ENCODE results near the gene CGAS. TPM values are rescaled to one million over a fixed set of nuclear protein-coding genes. Genes with fewer than 3 reads are reported as not detected.
"Not testable (repeated sequence)": the region's sequence is repeated elsewhere in the genome, so short reads cannot be mapped to it uniquely, and the experiment has no call there.

Gene CGAS
- total RNA-seq, 1 donor from 2014 or later = 0.31 TPM

DNA sequence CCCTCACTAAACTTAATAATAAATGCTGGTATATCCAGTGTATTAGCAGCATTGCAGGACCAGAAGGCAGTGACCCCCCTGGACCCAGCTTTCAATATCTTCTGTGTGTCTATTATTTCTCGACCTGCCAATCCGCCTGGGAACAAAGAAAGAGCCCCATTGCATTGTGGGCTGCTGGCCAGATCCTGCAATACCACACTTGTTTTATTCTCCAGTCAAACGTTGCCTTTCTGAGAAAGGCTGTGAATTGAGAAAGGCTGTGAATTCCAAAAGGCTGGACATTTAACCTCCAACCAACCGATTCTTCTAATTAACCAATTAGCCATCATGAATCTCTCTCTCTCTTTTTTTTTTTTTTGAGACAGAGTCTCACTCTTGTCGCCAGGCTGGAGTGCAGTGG, 8.0 kb upstream of the CGAS start:
- H3K9me3 Mint-ChIP-seq (ENCODE audit: low read depth) = no peaks in the 10 kb centered on the region
- H3K36me3 Mint-ChIP-seq (ENCODE audit: insufficient read depth) = no peaks in the 10 kb centered on the region
- peaks cover 5% of the 10 kb centered on the region for H3K4me1 Mint-ChIP-seq (ENCODE audit: low read depth)
- no peak for DNase-seq (ENCODE audit: low spot score, unreplicated experiment)
- peaks cover 2% of the 10 kb centered on the region for H3K27me3 Mint-ChIP-seq
- peak overlapping the region; percentile 12 for H3K4me3 Mint-ChIP-seq (ENCODE audit: low read depth)
- TF ChIP-seq CTCF (IDR thresholded peaks at IDR 0.05; ENCODE audit: unreplicated experiment) = no peak
- H3K27ac Mint-ChIP-seq = no peak overlapping the region

GRCh38 chr6:73459474-73459873, 7.4 kb upstream of the CGAS start:
- H3K9me3 Mint-ChIP-seq (ENCODE audit: low read depth); DNase-seq (ENCODE audit: low spot score, unreplicated experiment); H3K4me1 Mint-ChIP-seq (ENCODE audit: low read depth); H3K4me3 Mint-ChIP-seq (ENCODE audit: low read depth); H3K36me3 Mint-ChIP-seq (ENCODE audit: insufficient read depth); H3K27ac Mint-ChIP-seq; H3K27me3 Mint-ChIP-seq: not testable (repeated sequence)

DNA sequence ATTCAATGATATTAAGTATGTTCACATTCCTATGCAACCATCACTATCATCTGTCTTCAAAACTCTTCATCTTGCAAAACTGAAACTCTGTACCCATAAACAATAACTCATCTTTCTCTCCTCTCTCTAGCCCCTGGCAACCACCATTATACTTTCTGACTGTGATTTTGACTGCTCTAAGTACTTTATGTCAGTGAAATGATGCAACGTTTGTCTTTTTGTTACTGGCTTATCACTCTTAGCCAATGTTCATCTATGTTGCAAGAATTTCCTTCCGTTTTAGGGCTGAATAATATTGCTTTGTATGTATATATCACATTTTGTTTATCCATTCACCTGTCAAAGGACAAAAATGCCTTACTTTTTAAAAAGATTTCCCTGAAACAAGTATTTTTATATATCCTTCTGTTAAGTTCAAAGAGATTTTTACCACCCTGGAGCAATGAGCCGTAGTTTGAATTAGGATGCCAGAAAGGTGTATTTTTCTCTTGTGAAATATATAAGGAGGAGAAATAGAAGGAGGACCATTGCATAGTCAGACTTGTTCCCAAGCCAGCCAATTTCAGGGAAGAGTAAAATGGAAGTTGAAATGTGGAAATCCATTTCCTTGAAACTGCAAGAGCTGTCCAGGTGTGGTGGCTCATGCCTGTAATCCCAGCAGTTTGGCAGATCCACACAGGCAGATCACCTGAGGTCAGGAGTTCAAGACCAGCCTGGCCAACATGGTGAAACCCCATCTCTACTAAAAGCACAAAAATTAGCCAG, 4.0 kb upstream of the CGAS start:
- no peak overlapping the region for H3K27ac Mint-ChIP-seq
- no peak for TF ChIP-seq CTCF (IDR thresholded peaks at IDR 0.05; ENCODE audit: unreplicated experiment)
- peaks cover 5% of the 10 kb centered on the region for H3K27me3 Mint-ChIP-seq
- no peak for DNase-seq (ENCODE audit: low spot score, unreplicated experiment)
- H3K4me3 Mint-ChIP-seq (ENCODE audit: low read depth) = no peak overlapping the region
- H3K36me3 Mint-ChIP-seq (ENCODE audit: insufficient read depth) = no peaks in the 10 kb centered on the region
- H3K4me1 Mint-ChIP-seq (ENCODE audit: low read depth) = no peaks in the 10 kb centered on the region
- H3K9me3 Mint-ChIP-seq (ENCODE audit: low read depth) = no peaks in the 10 kb centered on the region

- Mint-ChIP-seq H3K27me3 (peaks cover 15% of the 10 kb centered on the region), H3K4me3 (ENCODE audit: low read depth) (peak overlapping the region; percentile 33), H3K9me3 (ENCODE audit: low read depth) (no peaks in the 10 kb centered on the region), H3K36me3 (ENCODE audit: insufficient read depth) (no peaks in the 10 kb centered on the region), H3K4me1 (ENCODE audit: low read depth) (no peaks in the 10 kb centered on the region), H3K27ac (no peak overlapping the region)
- peak; percentile 14 for DNase-seq (ENCODE audit: low spot score, unreplicated experiment)
- TF ChIP-seq CTCF (IDR thresholded peaks at IDR 0.05; ENCODE audit: unreplicated experiment) = no peak
These were observed 632 bp downstream of the CGAS start for GRCh38 chr6:73451223-73452106.

- no peaks in the 10 kb centered on the region for H3K36me3 Mint-ChIP-seq (ENCODE audit: insufficient read depth)
- no peak overlapping the region for H3K27ac Mint-ChIP-seq
- H3K4me3 Mint-ChIP-seq (ENCODE audit: low read depth) = no peak overlapping the region
- no peak for DNase-seq (ENCODE audit: low spot score, unreplicated experiment)
- TF ChIP-seq CTCF (IDR thresholded peaks at IDR 0.05; ENCODE audit: unreplicated experiment) = no peak
- H3K4me1 Mint-ChIP-seq (ENCODE audit: low read depth) = no peaks in the 10 kb centered on the region
- no peaks in the 10 kb centered on the region for H3K27me3 Mint-ChIP-seq
- H3K9me3 Mint-ChIP-seq (ENCODE audit: low read depth) = no peaks in the 10 kb centered on the region
These were observed 8.5 kb downstream of the CGAS start for GRCh38 chr6:73443555-73443954.

All from progenitor cell of endocrine pancreas (in vitro differentiated cells).